Neural cell (in vitro differentiated cells): ENCODE results near the gene SLC9A7. TPM values are rescaled to one million over a fixed set of nuclear protein-coding genes. Genes with fewer than 3 reads are reported as not detected.

Experiments
- H2AFZ ChIP-seq: fragments of 200-600, 300-800 bp; sonication (generic), shearing (Covaris generic); 2 replicates; pipeline ENCODE4 v1.6.0; 2014; ENCODE audit warnings: low read depth, mild to moderate bottlenecking, antibody characterized with exemption, low read length, moderate library complexity
- H3F3A ChIP-seq: fragments of 200-600 bp; shearing (Covaris generic); 2 replicates; pipeline ENCODE4 v1.6.1; 2016; ENCODE audit warnings: mild to moderate bottlenecking, moderate library complexity, mixed read lengths, antibody characterized with exemption, low read length; ENCODE audit not compliant: insufficient read depth, poor library complexity, severe bottlenecking
- H3K27ac ChIP-seq: fragments of 200-600, 300-800 bp; sonication (generic), shearing (Covaris generic); 2 replicates; pipeline ENCODE4 v1.5.1; 2014; ENCODE audit warnings: mild to moderate bottlenecking, low read length, moderate library complexity
- H3K27me3 ChIP-seq: fragments of 300-800, 200-600 bp; sonication (generic), shearing (Covaris generic); 2 replicates; pipeline ENCODE4 v1.6.0; 2014; ENCODE audit warnings: mild to moderate bottlenecking, low read depth, low read length, moderate library complexity; ENCODE audit not compliant: insufficient read depth
- H3K36me3 ChIP-seq: fragments of 300-800, 200-600 bp; sonication (generic), shearing (Covaris generic); 2 replicates; pipeline ENCODE4 v1.5.1; 2014; ENCODE audit warnings: mild to moderate bottlenecking, antibody characterized with exemption, low read length, moderate library complexity; ENCODE audit not compliant: insufficient read depth
- H3K4me2 ChIP-seq: fragments of 300-800, 200-600 bp; sonication (generic), shearing (Covaris generic); 2 replicates; pipeline ENCODE4 v1.6.0; 2014; ENCODE audit warnings: mild to moderate bottlenecking, low read length
- H3K4me3 ChIP-seq: fragments of 300-800, 200-600 bp; sonication (generic), shearing (Covaris generic); 2 replicates; pipeline ENCODE4 v1.5.1; 2014; ENCODE audit warnings: mild to moderate bottlenecking, low read length, moderate library complexity
- H3K79me2 ChIP-seq: fragments of 200-600 bp; shearing (Covaris generic); replicated peaks from 2 replicates; pipeline ENCODE4 v1.6.0; 2014; ENCODE audit warnings: mild to moderate bottlenecking, low read length, moderate library complexity; ENCODE audit not compliant: insufficient read depth
- H3K9ac ChIP-seq: fragments of 300-800, 200-600 bp; sonication (generic), shearing (Covaris generic); 2 replicates; pipeline ENCODE4 v1.6.1; 2016; ENCODE audit warnings: mild to moderate bottlenecking, low read length, mixed read lengths
- H3K9me2 ChIP-seq: fragments of 200-600 bp; shearing (Covaris generic); 2 replicates; pipeline ENCODE4 v1.6.1; 2016; ENCODE audit warnings: mild to moderate bottlenecking, low read length, mixed read lengths; ENCODE audit not compliant: insufficient read depth
- H3K9me3 ChIP-seq: fragments of 200-600, 300-800 bp; sonication (generic), shearing (Covaris generic); 2 replicates; pipeline ENCODE4 v1.6.1; 2016; ENCODE audit warnings: mild to moderate bottlenecking, mixed run types, low read length, moderate library complexity, mixed read lengths
- H4K20me1 ChIP-seq: fragments of 200-600 bp; shearing (Covaris generic); 2 replicates; pipeline ENCODE4 v1.6.1; 2016; ENCODE audit warnings: mild to moderate bottlenecking, mixed run types; ENCODE audit not compliant: insufficient read depth
- CTCF ChIP-seq: fragments of 450-650 bp; IDR thresholded peaks from 2 replicates; pipeline ENCODE4 v1.5.1; 2014; ENCODE audit warnings: antibody characterized with exemption, mild to moderate bottlenecking, moderate library complexity; ENCODE audit not compliant: poor library complexity, severe bottlenecking
- EP300 ChIP-seq: fragments of 450-650 bp; conservative IDR thresholded peaks from 2 replicates; pipeline ENCODE4 v1.6.1; 2014; ENCODE audit warnings: antibody characterized with exemption, mild to moderate bottlenecking, moderate library complexity; ENCODE audit not compliant: poor library complexity, severe bottlenecking
- EZH2 ChIP-seq: fragments of 200-600, 300-800 bp; shearing (Covaris generic), sonication (generic); IDR thresholded peaks from 2 replicates; pipeline ENCODE4 v1.6.1; 2014; ENCODE audit warnings: antibody characterized with exemption, low read length, borderline replicate concordance, mild to moderate bottlenecking; ENCODE audit not compliant: insufficient read depth, poor library complexity, severe bottlenecking
- MXI1 ChIP-seq: fragments of 450-650 bp; conservative IDR thresholded peaks from 2 replicates; pipeline ENCODE4 v1.6.1; 2014; ENCODE audit warnings: antibody characterized with exemption, mild to moderate bottlenecking; ENCODE audit not compliant: poor library complexity, severe bottlenecking
- POLR2AphosphoS5 ChIP-seq: IDR thresholded peaks from 2 replicates; pipeline ENCODE4 v1.6.1; 2012
- RAD21 ChIP-seq: fragments of 450-650 bp; conservative IDR thresholded peaks from 2 replicates; pipeline ENCODE4 v1.6.1; 2014; ENCODE audit warnings: antibody characterized with exemption, mild to moderate bottlenecking, moderate library complexity
- SMC3 ChIP-seq: fragments of 450-650 bp; conservative IDR thresholded peaks from 2 replicates; pipeline ENCODE4 v1.6.1; 2014; ENCODE audit warnings: antibody characterized with exemption, mild to moderate bottlenecking, moderate library complexity; ENCODE audit not compliant: poor library complexity
- TAF1 ChIP-seq: IDR thresholded peaks from 2 replicates; pipeline ENCODE4 v1.6.1; 2012; ENCODE audit warnings: low read depth
- polyA plus RNA-seq: library from polyadenylated mRNA; depleted of rRNA; stranded (reverse); fragments of >200 nt; gene quantifications from 2 replicates; pipeline ENCODE4 v1.2.3, GENCODE V29; 2014
- TF ChIP-seq, protein P1 (sequence below): IDR thresholded peaks from 2 replicates; pipeline ENCODE4 v1.6.1; 2012; ENCODE audit warnings: borderline replicate concordance

The SLC9A7 gene
- polyA plus RNA-seq, 1 donor from 2014 or later = 12.1 TPM

- Histone ChIP-seq H3K79me2 (no peaks in the 10 kb centered on the region), H3K4me2 (no peak overlapping the region), H3K27ac (no peak overlapping the region)
Observed at GRCh38 chrX:46647251-46647650, 111.7 kb downstream of the SLC9A7 start.

DNA sequence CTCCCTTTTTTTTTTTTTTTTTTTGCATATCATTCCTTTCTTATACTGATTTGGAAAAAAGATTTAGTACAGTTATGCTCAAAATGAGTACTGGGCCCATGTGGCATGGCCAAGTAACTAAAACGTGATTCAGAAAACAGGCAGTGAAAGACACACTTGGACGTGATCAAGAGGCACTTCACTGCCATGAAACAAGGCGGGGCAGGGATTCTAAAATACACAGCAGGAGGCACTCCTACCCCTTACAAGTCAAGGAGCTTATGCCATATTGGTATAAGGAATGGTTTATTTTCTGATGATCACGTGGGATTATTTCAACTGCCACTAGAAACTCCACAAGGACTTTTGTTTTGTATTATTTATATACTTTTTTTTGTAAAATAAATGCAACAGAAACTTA, 113.3 kb downstream of the SLC9A7 start:
- no peak overlapping the region for H3K4me3 ChIP-seq
- H3F3A ChIP-seq = no peaks in the 10 kb centered on the region
- H3K9me3 ChIP-seq = no peaks in the 10 kb centered on the region
- H3K9me2 ChIP-seq = no peaks in the 10 kb centered on the region
- H3K79me2 ChIP-seq = no peaks in the 10 kb centered on the region
- TF ChIP-seq TAF1 = no peak
- TF ChIP-seq MXI1 = no peak
- TF ChIP-seq, protein P1, sequence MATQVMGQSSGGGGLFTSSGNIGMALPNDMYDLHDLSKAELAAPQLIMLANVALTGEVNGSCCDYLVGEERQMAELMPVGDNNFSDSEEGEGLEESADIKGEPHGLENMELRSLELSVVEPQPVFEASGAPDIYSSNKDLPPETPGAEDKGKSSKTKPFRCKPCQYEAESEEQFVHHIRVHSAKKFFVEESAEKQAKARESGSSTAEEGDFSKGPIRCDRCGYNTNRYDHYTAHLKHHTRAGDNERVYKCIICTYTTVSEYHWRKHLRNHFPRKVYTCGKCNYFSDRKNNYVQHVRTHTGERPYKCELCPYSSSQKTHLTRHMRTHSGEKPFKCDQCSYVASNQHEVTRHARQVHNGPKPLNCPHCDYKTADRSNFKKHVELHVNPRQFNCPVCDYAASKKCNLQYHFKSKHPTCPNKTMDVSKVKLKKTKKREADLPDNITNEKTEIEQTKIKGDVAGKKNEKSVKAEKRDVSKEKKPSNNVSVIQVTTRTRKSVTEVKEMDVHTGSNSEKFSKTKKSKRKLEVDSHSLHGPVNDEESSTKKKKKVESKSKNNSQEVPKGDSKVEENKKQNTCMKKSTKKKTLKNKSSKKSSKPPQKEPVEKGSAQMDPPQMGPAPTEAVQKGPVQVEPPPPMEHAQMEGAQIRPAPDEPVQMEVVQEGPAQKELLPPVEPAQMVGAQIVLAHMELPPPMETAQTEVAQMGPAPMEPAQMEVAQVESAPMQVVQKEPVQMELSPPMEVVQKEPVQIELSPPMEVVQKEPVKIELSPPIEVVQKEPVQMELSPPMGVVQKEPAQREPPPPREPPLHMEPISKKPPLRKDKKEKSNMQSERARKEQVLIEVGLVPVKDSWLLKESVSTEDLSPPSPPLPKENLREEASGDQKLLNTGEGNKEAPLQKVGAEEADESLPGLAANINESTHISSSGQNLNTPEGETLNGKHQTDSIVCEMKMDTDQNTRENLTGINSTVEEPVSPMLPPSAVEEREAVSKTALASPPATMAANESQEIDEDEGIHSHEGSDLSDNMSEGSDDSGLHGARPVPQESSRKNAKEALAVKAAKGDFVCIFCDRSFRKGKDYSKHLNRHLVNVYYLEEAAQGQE = no peak
- no peak for TF ChIP-seq EZH2
- no peak for TF ChIP-seq CTCF
- no peak for TF ChIP-seq SMC3
- TF ChIP-seq POLR2AphosphoS5 = no peak
- no peak for TF ChIP-seq RAD21
- no peak for TF ChIP-seq EP300
- no peak overlapping the region for H3K9ac ChIP-seq
- H3K4me2 ChIP-seq = no peak overlapping the region
- no peak overlapping the region for H2AFZ ChIP-seq
- H3K36me3 ChIP-seq = no peaks in the 10 kb centered on the region
- H3K27ac ChIP-seq = no peak overlapping the region
- no peaks in the 10 kb centered on the region for H4K20me1 ChIP-seq
- H3K27me3 ChIP-seq = no peaks in the 10 kb centered on the region

More at GRCh38 chrX:46647251-46647650, 111.7 kb downstream of the SLC9A7 start:
- no peaks in the 10 kb centered on the region for H4K20me1 ChIP-seq
- no peaks in the 10 kb centered on the region for H3K9me2 ChIP-seq
- TF ChIP-seq MXI1 = no peak
- no peak for TF ChIP-seq TAF1
- no peak for TF ChIP-seq RAD21
- TF ChIP-seq EZH2 = no peak
- no peak for TF ChIP-seq POLR2AphosphoS5
- TF ChIP-seq EP300 = no peak
- TF ChIP-seq, protein P1 = no peak
- no peak for TF ChIP-seq CTCF
- no peak for TF ChIP-seq SMC3
- no peak overlapping the region for H3K9ac ChIP-seq
- H3F3A ChIP-seq = no peaks in the 10 kb centered on the region
- H2AFZ ChIP-seq = no peak overlapping the region
- H3K9me3 ChIP-seq = no peaks in the 10 kb centered on the region
- no peaks in the 10 kb centered on the region for H3K27me3 ChIP-seq
- H3K4me3 ChIP-seq = no peak overlapping the region
- no peaks in the 10 kb centered on the region for H3K36me3 ChIP-seq
